Fibroblast of villous mesenchyme (primary cell): ENCODE results near the gene ITLN1. TPM values are rescaled to one million over a fixed set of nuclear protein-coding genes. Genes with fewer than 3 reads are reported as not detected.

ENCODE experiments used
- DNase-seq: peaks from one replicate; pipeline ENCODE4 v3.0.0-alpha.2; 2010; ENCODE audit warnings: low read depth
- H3K4me3 ChIP-seq: 2 replicates; pipeline ENCODE4 v1.5.1; 2011; ENCODE audit warnings: low read depth, mild to moderate bottlenecking, low read length
- total RNA-seq: library from RNA; depleted of rRNA; stranded (reverse); fragments of >200 nt; gene quantifications from 2 replicates; pipeline ENCODE4 v1.2.3, GENCODE V29; 2012
- TF ChIP-seq, protein P1 (sequence below): IDR thresholded peaks from 2 replicates; pipeline ENCODE4 v1.5.1; 2012; ENCODE audit warnings: low read depth, mild to moderate bottlenecking, low read length; ENCODE audit not compliant: insufficient read depth

ITLN1 gene
- total RNA-seq, 1 donor: not detected

DNA sequence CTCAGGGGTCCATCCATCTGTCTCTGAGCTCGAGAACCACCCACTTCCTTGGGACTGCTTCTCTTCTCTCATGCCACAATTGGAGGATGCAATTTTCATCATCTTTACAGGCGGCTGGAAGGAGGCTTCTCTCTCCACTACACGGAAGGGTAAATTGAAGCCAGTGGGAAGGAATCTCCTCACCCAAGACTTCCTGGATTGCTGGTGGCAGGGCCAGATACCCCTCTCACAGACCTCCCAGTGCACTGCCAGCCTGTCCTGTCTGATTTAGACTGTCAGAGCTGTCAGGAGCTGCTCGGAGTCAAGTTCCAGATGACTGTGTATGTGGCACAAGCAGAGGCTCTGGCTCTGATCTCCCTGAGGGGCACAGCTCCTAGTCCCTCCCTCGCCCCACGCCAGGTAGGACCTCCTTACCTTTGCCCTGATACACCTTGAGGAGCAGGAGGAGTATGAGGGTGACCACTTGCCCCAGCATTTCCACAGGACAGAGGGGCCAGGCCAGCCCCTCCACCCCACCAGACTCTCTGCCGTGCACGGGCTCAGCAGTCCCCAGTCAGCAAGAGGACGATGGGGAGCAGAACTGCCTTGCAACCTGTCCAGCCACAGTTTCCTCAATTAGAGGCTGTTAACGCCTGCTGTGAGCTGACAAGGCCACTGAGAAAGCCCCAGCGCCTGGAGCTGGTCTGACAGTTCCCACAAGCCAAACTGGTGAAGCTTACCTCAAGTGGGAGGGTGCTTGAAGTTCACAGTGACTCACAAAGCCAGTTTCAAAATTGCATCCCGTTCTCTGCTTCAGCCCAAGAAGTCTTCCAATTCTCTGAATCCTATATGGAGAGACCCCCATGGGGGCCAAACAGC is 22.5 kb downstream of the ITLN1 start, which contains the start of gene CD244:
Gene CD244 (minus strand): TSS at position 685 of the 858 bp plus-strand sequence. CDS start 210 bp downstream, at position 475.
- no peak within 1 kb of the TSS for H3K4me3 ChIP-seq
- peak; percentile 10 for DNase-seq
- TF ChIP-seq, protein P1, sequence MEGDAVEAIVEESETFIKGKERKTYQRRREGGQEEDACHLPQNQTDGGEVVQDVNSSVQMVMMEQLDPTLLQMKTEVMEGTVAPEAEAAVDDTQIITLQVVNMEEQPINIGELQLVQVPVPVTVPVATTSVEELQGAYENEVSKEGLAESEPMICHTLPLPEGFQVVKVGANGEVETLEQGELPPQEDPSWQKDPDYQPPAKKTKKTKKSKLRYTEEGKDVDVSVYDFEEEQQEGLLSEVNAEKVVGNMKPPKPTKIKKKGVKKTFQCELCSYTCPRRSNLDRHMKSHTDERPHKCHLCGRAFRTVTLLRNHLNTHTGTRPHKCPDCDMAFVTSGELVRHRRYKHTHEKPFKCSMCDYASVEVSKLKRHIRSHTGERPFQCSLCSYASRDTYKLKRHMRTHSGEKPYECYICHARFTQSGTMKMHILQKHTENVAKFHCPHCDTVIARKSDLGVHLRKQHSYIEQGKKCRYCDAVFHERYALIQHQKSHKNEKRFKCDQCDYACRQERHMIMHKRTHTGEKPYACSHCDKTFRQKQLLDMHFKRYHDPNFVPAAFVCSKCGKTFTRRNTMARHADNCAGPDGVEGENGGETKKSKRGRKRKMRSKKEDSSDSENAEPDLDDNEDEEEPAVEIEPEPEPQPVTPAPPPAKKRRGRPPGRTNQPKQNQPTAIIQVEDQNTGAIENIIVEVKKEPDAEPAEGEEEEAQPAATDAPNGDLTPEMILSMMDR: no peak

DNA sequence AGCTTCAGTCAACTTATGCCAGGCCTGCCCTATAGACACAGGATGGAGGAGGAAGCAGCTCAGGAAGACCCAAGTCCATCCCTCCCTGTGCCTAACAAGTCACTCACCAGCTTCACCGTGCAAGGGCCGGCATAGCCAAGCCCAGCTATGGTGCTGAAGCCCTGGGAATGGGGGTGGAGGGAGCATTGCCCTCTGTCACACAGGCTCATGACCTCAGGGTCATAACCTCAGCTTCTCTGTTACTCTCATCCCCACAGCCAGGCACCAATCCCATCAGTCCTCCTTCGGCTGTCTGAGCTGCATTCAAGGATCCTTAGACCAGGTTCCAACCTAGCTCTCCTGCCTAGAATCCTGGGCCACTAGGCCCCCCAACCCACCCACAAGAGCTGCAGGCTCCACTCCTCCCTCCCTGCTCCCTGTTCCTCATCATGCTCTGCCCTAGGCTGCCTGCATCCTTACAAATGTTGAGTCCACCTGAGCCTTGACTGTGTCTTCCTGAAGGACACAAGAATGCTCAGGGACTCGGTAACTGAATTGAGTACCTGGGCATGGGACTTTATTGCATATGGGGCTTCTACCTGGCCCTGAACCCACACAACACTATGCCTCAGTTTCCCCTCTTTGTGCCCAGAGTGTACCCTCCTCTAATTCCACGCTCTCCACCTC is 24.0 kb downstream of the ITLN1 start:
- TF ChIP-seq, protein P1: no peak
- no peak overlapping the region for H3K4me3 ChIP-seq
- no peak for DNase-seq

DNA sequence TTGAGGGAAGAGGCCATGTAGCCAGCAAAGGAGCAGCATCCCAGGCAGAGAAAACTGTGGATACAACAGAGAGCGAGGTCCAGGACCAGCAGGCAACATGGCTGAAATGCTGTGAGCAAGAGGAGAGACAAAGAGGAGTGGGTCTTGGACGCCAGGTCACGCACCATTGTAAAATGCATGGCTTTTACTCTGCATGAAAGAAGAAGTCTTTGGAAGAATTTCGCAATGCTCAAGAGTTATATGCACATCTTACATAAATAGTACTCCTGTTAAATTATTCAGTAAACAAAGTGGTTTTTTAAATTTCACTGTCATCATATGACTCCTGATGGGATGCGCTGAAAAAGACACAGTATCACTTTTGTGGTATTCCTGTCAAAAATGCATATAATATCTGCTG is 25.8 kb downstream of the ITLN1 start:
- peak; percentile 39 for DNase-seq
- H3K4me3 ChIP-seq: no peak overlapping the region
- TF ChIP-seq, protein P1: no peak

DNA sequence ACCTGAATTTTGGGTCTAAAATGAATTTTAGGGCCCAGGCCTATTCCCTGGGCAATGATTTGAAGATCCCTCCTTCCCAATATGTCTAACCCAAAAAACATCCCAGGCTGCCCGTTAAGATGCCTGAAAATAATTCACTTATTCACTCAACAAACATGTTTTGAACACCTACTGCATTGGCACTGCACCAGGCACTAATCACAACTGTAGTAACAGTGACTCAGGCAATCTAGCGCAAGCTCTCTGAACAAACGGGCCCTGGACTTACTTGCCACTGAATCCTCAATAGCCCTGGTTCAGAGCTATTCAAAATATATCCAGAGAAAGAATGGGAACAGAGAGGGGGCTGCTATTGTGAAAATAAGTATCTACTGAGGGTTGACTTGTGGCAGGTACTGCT is 26.5 kb downstream of the ITLN1 start:
- TF ChIP-seq, protein P1: no peak

DNA sequence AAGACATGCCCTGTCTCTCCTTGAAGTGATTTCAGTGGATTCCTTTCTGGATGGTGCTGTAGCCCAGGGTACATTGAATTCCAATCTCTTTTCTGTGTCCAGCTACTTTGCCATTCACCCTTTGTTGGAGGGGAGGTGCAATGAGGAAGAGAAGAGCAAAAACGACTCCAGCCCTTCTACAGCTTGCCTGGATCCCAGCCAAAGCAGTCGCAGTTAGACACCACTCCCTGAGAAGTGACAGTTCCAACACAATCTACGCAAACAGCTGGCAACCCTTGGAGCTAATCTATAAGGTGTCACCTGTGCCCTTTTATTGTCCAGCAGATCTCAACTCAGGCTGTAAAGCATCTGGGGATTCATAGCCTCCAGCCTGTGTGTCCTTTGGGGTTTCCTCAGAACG is 26.9 kb downstream of the ITLN1 start:
- DNase-seq: no peak
- no peak overlapping the region for H3K4me3 ChIP-seq
- TF ChIP-seq, protein P1: no peak

More for the DNA sequence above, 26.5 kb downstream of the ITLN1 start:
- no peak overlapping the region for H3K4me3 ChIP-seq
- DNase-seq: no peak

GRCh38 chr1:160855181-160855981 is 29.6 kb downstream of the ITLN1 start:
- no peak overlapping the region for H3K4me3 ChIP-seq
- DNase-seq: no peak
- TF ChIP-seq, protein P1: no peak
